HG03520 (cell line): ENCODE data around the gene SIGLEC14.

Source experiments
- ATAC-seq: cut with Tn5 transposase; IDR thresholded peaks from one replicate; pipeline ENCODE4 v1.9.1; 2021; ENCODE audit warnings: mild to moderate bottlenecking, moderate library complexity; ENCODE audit not compliant: unreplicated experiment

The SIGLEC14 gene

GRCh38 chr19:51626675-51627074 lies 19.9 kb downstream of the SIGLEC14 start:
- no peak for ATAC-seq

- ATAC-seq, result no peak
These were observed 25.4 kb downstream of the SIGLEC14 start for GRCh38 chr19:51621178-51621577.

GRCh38 chr19:51615991-51616390 lies 30.6 kb downstream of the SIGLEC14 start:
- ATAC-seq, result no peak

GRCh38 chr19:51614789-51615188 lies 31.8 kb downstream of the SIGLEC14 start:
- no peak for ATAC-seq

GRCh38 chr19:51610576-51610975 lies 36.0 kb downstream of the SIGLEC14 start:
- no peak for ATAC-seq

GRCh38 chr19:51607920-51608562 lies 38.6 kb downstream of the SIGLEC14 start:
- no peak for ATAC-seq

GRCh38 chr19:51607077-51607476 lies 39.5 kb downstream of the SIGLEC14 start:
- ATAC-seq, result peak; percentile 89

GRCh38 chr19:51602189-51602854 lies 44.3 kb downstream of the SIGLEC14 start:
- ATAC-seq, result no peak

GRCh38 chr19:51600940-51601580 lies 45.6 kb downstream of the SIGLEC14 start:
- ATAC-seq, result no peak

- ATAC-seq, result no peak
These were observed 47.5 kb downstream of the SIGLEC14 start for GRCh38 chr19:51599084-51599483.

GRCh38 chr19:51598159-51598915 lies 48.3 kb downstream of the SIGLEC14 start:
- no peak for ATAC-seq

- no peak for ATAC-seq
These were observed 51.1 kb downstream of the SIGLEC14 start for GRCh38 chr19:51595190-51596175.

- no peak for ATAC-seq
These were observed 51.9 kb downstream of the SIGLEC14 start for GRCh38 chr19:51594774-51595109.

GRCh38 chr19:51593969-51594773 lies 52.5 kb downstream of the SIGLEC14 start:
- peak; percentile 94 for ATAC-seq

GRCh38 chr19:51593138-51593890 lies 53.3 kb downstream of the SIGLEC14 start:
- ATAC-seq, result no peak
